H9 (cell line): ENCODE measurements around the gene AMY2B. TPM values are rescaled to one million over a fixed set of nuclear protein-coding genes. Genes with fewer than 3 reads are reported as not detected.
"Not testable (repeated sequence)": the region's sequence is repeated elsewhere in the genome, so short reads cannot be mapped to it uniquely, and the experiment has no call there.

Experiments
- DNase-seq: peaks from one replicate; pipeline ENCODE4 v3.0.0-alpha.2; 2017
- H2AFZ ChIP-seq: one replicate; pipeline ENCODE4 v1.6.1; 2013; ENCODE audit warnings: mild to moderate bottlenecking, low read length, control low read depth, moderate library complexity
- H2AK5ac ChIP-seq: 2 replicates; pipeline ENCODE4 v1.6.1; 2013; ENCODE audit warnings: low read length, control low read depth, mixed read lengths; ENCODE audit not compliant: insufficient read length
- H2BK120ac ChIP-seq: one replicate; pipeline ENCODE4 v1.6.1; 2013; ENCODE audit warnings: low read depth, mild to moderate bottlenecking, low read length, control low read depth, inconsistent platforms; ENCODE audit not compliant: poor library complexity, severe bottlenecking
- H2BK12ac ChIP-seq: 2 replicates; pipeline ENCODE4 v1.6.1; 2013; ENCODE audit warnings: low read length, control low read depth, mixed read lengths, low read depth; ENCODE audit not compliant: insufficient read length
- H2BK15ac ChIP-seq: 2 replicates; pipeline ENCODE4 v1.6.1; 2013; ENCODE audit warnings: low read depth, low read length, control low read depth
- H2BK20ac ChIP-seq: one replicate; pipeline ENCODE4 v1.6.1; 2013; ENCODE audit warnings: low read depth, mild to moderate bottlenecking, low read length, control low read depth, inconsistent platforms; ENCODE audit not compliant: poor library complexity, severe bottlenecking
- H2BK5ac ChIP-seq: 2 replicates; pipeline ENCODE4 v1.6.1; 2013; ENCODE audit warnings: low read length, control low read depth, mixed read lengths; ENCODE audit not compliant: insufficient read length
- H3K14ac ChIP-seq: 2 replicates; pipeline ENCODE4 v1.6.1; 2013; ENCODE audit warnings: low read length, control low read depth; ENCODE audit not compliant: insufficient read depth
- H3K18ac ChIP-seq: 2 replicates; pipeline ENCODE4 v1.6.1; 2013; ENCODE audit warnings: low read depth, mild to moderate bottlenecking, mixed read lengths, low read length, control low read depth; ENCODE audit not compliant: insufficient read length
- H3K23ac ChIP-seq: 2 replicates; pipeline ENCODE4 v1.6.1; 2013; ENCODE audit warnings: low read length, control low read depth, mixed read lengths, low read depth; ENCODE audit not compliant: insufficient read length
- H3K23me2 ChIP-seq: 2 replicates; pipeline ENCODE4 v1.6.1; 2013; ENCODE audit warnings: low read depth, mild to moderate bottlenecking, mixed read lengths, low read length, control low read depth; ENCODE audit not compliant: insufficient read length, poor library complexity, severe bottlenecking
- H3K27ac ChIP-seq: 2 replicates; pipeline ENCODE4 v1.5.1; 2013; ENCODE audit warnings: low read length, control low read depth, mixed read lengths, low read depth; ENCODE audit not compliant: insufficient read length
- H3K27me3 ChIP-seq: 2 replicates; pipeline ENCODE4 v1.6.1; 2013; ENCODE audit warnings: low read length, control low read depth, inconsistent platforms; ENCODE audit not compliant: insufficient read depth
- H3K4ac ChIP-seq: 2 replicates; pipeline ENCODE4 v1.6.1; 2013; ENCODE audit warnings: low read depth, mild to moderate bottlenecking, control low read depth, inconsistent platforms, low read length, moderate library complexity
- H3K4me1 ChIP-seq: 2 replicates; pipeline ENCODE4 v1.6.1; 2013; ENCODE audit warnings: low read length, control low read depth, inconsistent platforms; ENCODE audit not compliant: insufficient read depth
- H3K4me2 ChIP-seq: 2 replicates; pipeline ENCODE4 v1.6.1; 2013; ENCODE audit warnings: low read length, control low read depth, mixed read lengths; ENCODE audit not compliant: insufficient read length, insufficient read depth
- H3K56ac ChIP-seq: 2 replicates; pipeline ENCODE4 v1.6.1; 2013; ENCODE audit warnings: low read depth, mild to moderate bottlenecking, mixed read lengths, low read length, control low read depth; ENCODE audit not compliant: insufficient read length
- H3K79me1 ChIP-seq: 2 replicates; pipeline ENCODE4 v1.6.1; 2013; ENCODE audit warnings: low read depth, mild to moderate bottlenecking, moderate library complexity, low read length, control low read depth, inconsistent platforms; ENCODE audit not compliant: insufficient read depth, poor library complexity, severe bottlenecking
- H3K79me2 ChIP-seq: 2 replicates; pipeline ENCODE4 v1.6.1; 2013; ENCODE audit warnings: low read length, control low read depth, inconsistent platforms; ENCODE audit not compliant: insufficient read depth
- H3K9ac ChIP-seq: 2 replicates; pipeline ENCODE4 v1.6.1; 2013; ENCODE audit warnings: low read length, control low read depth, mixed read lengths; ENCODE audit not compliant: insufficient read length; ENCODE audit errors: extremely low read depth
- H3K9me3 ChIP-seq: one replicate; pipeline ENCODE4 v1.6.1; 2013; ENCODE audit warnings: low read depth, low read length, inconsistent platforms; ENCODE audit not compliant: control insufficient read depth
- H3T11ph ChIP-seq: one replicate; pipeline ENCODE4 v1.6.1; 2013; ENCODE audit warnings: mild to moderate bottlenecking, low read length, control low read depth, inconsistent platforms
- H4K20me1 ChIP-seq: one replicate; pipeline ENCODE4 v1.6.1; 2013; ENCODE audit not compliant: control insufficient read depth, insufficient read length, insufficient read depth
- H4K5ac ChIP-seq: 2 replicates; pipeline ENCODE4 v1.6.1; 2013; ENCODE audit warnings: low read depth, mild to moderate bottlenecking, mixed read lengths, low read length, control low read depth; ENCODE audit not compliant: insufficient read length
- H4K8ac ChIP-seq: replicated peaks from 2 replicates; pipeline ENCODE4 v1.6.1; 2013; ENCODE audit warnings: low read length, control low read depth, mixed read lengths, low read depth; ENCODE audit not compliant: insufficient read length
- H4K91ac ChIP-seq: 2 replicates; pipeline ENCODE4 v1.6.1; 2013; ENCODE audit warnings: low read depth, mild to moderate bottlenecking, moderate library complexity, mixed read lengths, low read length, control low read depth; ENCODE audit not compliant: insufficient read length
- H3K27ac Mint-ChIP-seq, 3 experiments: 2 replicates in 2 of 3; 3 replicates in 1 of 3; pipeline ENCODE4 v1.8.0; 2020 to 2021; ENCODE audit warnings: mixed read lengths in 3 of 3, mild to moderate bottlenecking in 1 of 3, moderate library complexity in 1 of 3
- H3K27me3 Mint-ChIP-seq: 2 replicates; pipeline ENCODE4 v1.8.0; 2021; ENCODE audit warnings: low read depth, mild to moderate bottlenecking, moderate library complexity, mixed read lengths
- H3K36me3 Mint-ChIP-seq, 3 experiments: 2 replicates in 2 of 3; 3 replicates in 1 of 3; pipeline ENCODE4 v1.8.0; 2020 to 2021; ENCODE audit warnings: low read depth in 3 of 3, mixed read lengths in 3 of 3; ENCODE audit not compliant: insufficient read depth in 1 of 3
- H3K4me1 Mint-ChIP-seq, 2 experiments: 2 replicates each; pipeline ENCODE4 v1.8.0; 2020; ENCODE audit warnings: mixed read lengths in 2 of 2
- H3K4me3 Mint-ChIP-seq, 2 experiments: 2 replicates in 1 of 2; 3 replicates in 1 of 2; pipeline ENCODE4 v1.8.0; 2020 to 2021; ENCODE audit warnings: mild to moderate bottlenecking in 2 of 2, mixed read lengths in 2 of 2, moderate library complexity in 1 of 2
- H3K9me3 Mint-ChIP-seq, 2 experiments: 2 replicates in 1 of 2; 3 replicates in 1 of 2; pipeline ENCODE4 v1.8.0; 2020; ENCODE audit warnings: mild to moderate bottlenecking in 2 of 2, mixed read lengths in 2 of 2, moderate library complexity in 1 of 2
- CTCF ChIP-seq: fragments of 200-600 bp; sonication (generic); conservative IDR thresholded peaks from 3 replicates; pipeline ENCODE4 v1.8.0; 2021; ENCODE audit warnings: antibody characterized with exemption, mild to moderate bottlenecking
- WGBS: extraction: QIAGEN DNeasy Blood & Tissue Kit; methylation state at CpG from one replicate; pipeline ENCODE4 v1.1.7; 2013; ENCODE audit warnings: missing lambda C conversion rate, low lambda C conversion rate, mixed read lengths; ENCODE audit not compliant: insufficient read length; ENCODE audit errors: extremely low coverage; 5-methylcytosine and 5-hydroxymethylcytosine counted together
- total RNA-seq: library from RNA; stranded (reverse); gene quantifications from 2 replicates; pipeline ENCODE4 v1.2.1, GENCODE V29; 2021

AMY2B gene
- total RNA-seq, 1 experiment from 2014 or later: 0.90 TPM

DNA sequence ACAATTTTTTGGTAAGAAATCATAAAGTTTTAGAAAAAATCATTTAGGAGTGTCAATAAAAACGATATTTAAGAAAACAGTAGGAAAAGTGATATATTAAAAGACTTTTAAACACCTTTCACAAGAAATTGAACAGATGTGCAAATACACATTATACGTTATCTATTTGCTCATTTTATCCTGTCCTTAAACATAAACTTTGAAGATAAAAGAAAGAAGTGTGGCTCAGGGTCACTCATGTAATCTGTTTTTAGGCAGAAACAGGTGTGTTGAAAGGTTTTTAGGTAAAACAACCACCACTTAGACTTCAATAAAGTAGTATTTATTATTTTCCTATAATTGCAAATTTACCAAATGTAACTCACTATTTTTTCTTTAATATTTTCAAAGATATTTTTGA is 13.1 kb downstream of the AMY2B start:
- TF ChIP-seq CTCF: no peak
- Histone ChIP-seq H3K79me1 (no peaks in the 10 kb centered on the region), H4K91ac (no peak overlapping the region), H2BK5ac (no peak overlapping the region), H3K4me2 (no peak overlapping the region), H2AK5ac (no peak overlapping the region), H3K14ac (no peak overlapping the region), H3K4ac (no peak overlapping the region), H2BK15ac (no peak overlapping the region), H3K27ac (no peak overlapping the region), H4K8ac (no peak overlapping the region), H2AFZ (no peak overlapping the region), H3K9ac (no peak overlapping the region), H2BK120ac (no peak overlapping the region), H3K18ac (no peak overlapping the region), H4K5ac (no peak overlapping the region), H3K79me2 (no peaks in the 10 kb centered on the region), H3K27me3 (no peaks in the 10 kb centered on the region), H3T11ph (no peak overlapping the region), H2BK20ac (no peak overlapping the region), H3K23ac (no peak overlapping the region), H3K23me2 (no peaks in the 10 kb centered on the region), H4K20me1 (no peaks in the 10 kb centered on the region), H2BK12ac (no peak overlapping the region), H3K9me3 (peaks cover 23% of the 10 kb centered on the region), H3K56ac (no peak overlapping the region), H3K4me1 (no peaks in the 10 kb centered on the region)
- WGBS: no CpG with 5 or more reads among the region's 2 CpGs
- Mint-ChIP-seq H3K27me3 (no peaks in the 10 kb centered on the region), H3K4me1 (no peaks in the 10 kb centered on the region), H3K4me3 (no peak overlapping the region), H3K9me3 (peaks cover 28 to 41% of the 10 kb centered on the region in 2 experiments), H3K36me3 (peaks cover 0 to 17% (median 7%) of the 10 kb centered on the region in 3 experiments; a peak in 5 of 7 replicates), H3K27ac (no peak overlapping the region)
- no peak for DNase-seq

GRCh38 chr1:103602740-103603139 is 31.4 kb downstream of the AMY2B start:
- H2BK20ac ChIP-seq, H2AK5ac ChIP-seq, H3T11ph ChIP-seq, H3K27me3 ChIP-seq, H3K4me1 ChIP-seq, H2BK5ac ChIP-seq, H3K14ac ChIP-seq, H3K9ac ChIP-seq, H3K79me1 ChIP-seq, H3K36me3 Mint-ChIP-seq, H2BK120ac ChIP-seq, H2BK15ac ChIP-seq, H4K20me1 ChIP-seq, H3K27ac ChIP-seq, H3K9me3 Mint-ChIP-seq, H4K5ac ChIP-seq, H3K27ac Mint-ChIP-seq, H3K4me3 Mint-ChIP-seq, H4K8ac ChIP-seq, H4K91ac ChIP-seq, H3K23ac ChIP-seq, H3K4me2 ChIP-seq, H3K4me1 Mint-ChIP-seq, H2BK12ac ChIP-seq, H3K56ac ChIP-seq, H3K27me3 Mint-ChIP-seq, H3K9me3 ChIP-seq, H3K4ac ChIP-seq, H2AFZ ChIP-seq, DNase-seq, H3K18ac ChIP-seq, H3K79me2 ChIP-seq, H3K23me2 ChIP-seq: not testable (repeated sequence)
- no CpG with 5 or more reads among the region's 3 CpGs for WGBS
